ENCODE results near the gene DLX3. TPM values are rescaled to one million over a fixed set of nuclear protein-coding genes. Genes with fewer than 3 reads are reported as not detected.

The DLX3 gene
- total RNA-seq, 1 donor from 2014 or later = not detected

GRCh38 chr17:49992933-49993422, 2.0 kb downstream of the DLX3 start:
- no peak for TF ChIP-seq CTCF (IDR thresholded peaks at IDR 0.05; ENCODE audit: insufficient read depth, low read length, severe bottlenecking)
- DNase-seq (ENCODE audit: low read depth) (no peak), FAIRE-seq (peak; percentile 47)
- Histone ChIP-seq H3K4me3 (ENCODE audit: low read depth, low read length) (peak overlapping the region; percentile 45), H3K27me3 (ENCODE audit: control insufficient read depth, insufficient read depth, low read length) (peaks cover 4% of the 10 kb centered on the region), H3K36me3 (ENCODE audit: control insufficient read depth, insufficient read depth, low read length) (no peaks in the 10 kb centered on the region)

- TF ChIP-seq CTCF (IDR thresholded peaks at IDR 0.05; ENCODE audit: insufficient read depth, low read length, severe bottlenecking) = no peak
- Histone ChIP-seq H3K4me3 (ENCODE audit: low read depth, low read length) (no peak overlapping the region), H3K36me3 (ENCODE audit: control insufficient read depth, insufficient read depth, low read length) (no peaks in the 10 kb centered on the region), H3K27me3 (ENCODE audit: control insufficient read depth, insufficient read depth, low read length) (peaks cover 4% of the 10 kb centered on the region)
- FAIRE-seq (no peak), DNase-seq (ENCODE audit: low read depth) (no peak)
Observed at GRCh38 chr17:49992191-49992932, 2.7 kb downstream of the DLX3 start.

GRCh38 chr17:49991409-49991808, 3.6 kb downstream of the DLX3 start:
- Histone ChIP-seq H3K27me3 (ENCODE audit: control insufficient read depth, insufficient read depth, low read length) (peaks cover 4% of the 10 kb centered on the region), H3K4me3 (ENCODE audit: low read depth, low read length) (no peak overlapping the region), H3K36me3 (ENCODE audit: control insufficient read depth, insufficient read depth, low read length) (no peaks in the 10 kb centered on the region)
- FAIRE-seq (no peak), DNase-seq (ENCODE audit: low read depth) (no peak)
- no peak for TF ChIP-seq CTCF (IDR thresholded peaks at IDR 0.05; ENCODE audit: insufficient read depth, low read length, severe bottlenecking)

- Histone ChIP-seq H3K36me3 (ENCODE audit: control insufficient read depth, insufficient read depth, low read length) (no peaks in the 10 kb centered on the region), H3K27me3 (ENCODE audit: control insufficient read depth, insufficient read depth, low read length) (peaks cover 5% of the 10 kb centered on the region), H3K4me3 (ENCODE audit: low read depth, low read length) (no peak overlapping the region)
- no peak for TF ChIP-seq CTCF (IDR thresholded peaks at IDR 0.05; ENCODE audit: insufficient read depth, low read length, severe bottlenecking)
- DNase-seq (ENCODE audit: low read depth) (no peak), FAIRE-seq (no peak)
Observed at GRCh38 chr17:49990921-49991320, 4.1 kb downstream of the DLX3 start.

- Histone ChIP-seq H3K27me3 (ENCODE audit: control insufficient read depth, insufficient read depth, low read length) (peaks cover 7% of the 10 kb centered on the region), H3K36me3 (ENCODE audit: control insufficient read depth, insufficient read depth, low read length) (no peaks in the 10 kb centered on the region), H3K4me3 (ENCODE audit: low read depth, low read length) (no peak overlapping the region)
- TF ChIP-seq CTCF (IDR thresholded peaks at IDR 0.05; ENCODE audit: insufficient read depth, low read length, severe bottlenecking) = no peak
- no peak for FAIRE-seq
- no peak for DNase-seq (ENCODE audit: low read depth)
Observed at GRCh38 chr17:49990331-49990730, 4.7 kb downstream of the DLX3 start.

GRCh38 chr17:49989518-49989880, 5.5 kb downstream of the DLX3 start:
- DNase-seq (ENCODE audit: low read depth) = no peak
- H3K4me3 ChIP-seq (ENCODE audit: low read depth, low read length) = no peak overlapping the region
- H3K27me3 ChIP-seq (ENCODE audit: control insufficient read depth, insufficient read depth, low read length) = peaks cover 5% of the 10 kb centered on the region

More at GRCh38 chr17:49989518-49989880, 5.5 kb downstream of the DLX3 start:
- TF ChIP-seq CTCF (IDR thresholded peaks at IDR 0.05; ENCODE audit: insufficient read depth, low read length, severe bottlenecking) = no peak
- H3K36me3 ChIP-seq (ENCODE audit: control insufficient read depth, insufficient read depth, low read length) = no peaks in the 10 kb centered on the region
- FAIRE-seq = no peak
